ENCODE results near the gene MOB2. TPM values are rescaled to one million over a fixed set of nuclear protein-coding genes. Genes with fewer than 3 reads are reported as not detected.
"Not testable (repeated sequence)": the region's sequence is repeated elsewhere in the genome, so short reads cannot be mapped to it uniquely, and the experiment has no call there.

The MOB2 gene
- polyA plus RNA-seq, 4 donors, result 27.0 to 35.0 (median 29.1) TPM

- no peak for DNase-seq (ENCODE audit: low read depth in 4 of 4, low spot score in 3 of 4)
Observed at GRCh38 chr11:1428762-1429316, 57.7 kb downstream of the MOB2 start.

GRCh38 chr11:1425439-1425838 lies 61.1 kb downstream of the MOB2 start:
- DNase-seq (ENCODE audit: low read depth in 4 of 4, low spot score in 3 of 4), result no peak

- no peak for DNase-seq (ENCODE audit: low read depth in 4 of 4, low spot score in 3 of 4)
Observed at GRCh38 chr11:1425006-1425405, 61.6 kb downstream of the MOB2 start.

- DNase-seq (ENCODE audit: low read depth in 4 of 4, low spot score in 3 of 4), result not testable (repeated sequence)
Observed at GRCh38 chr11:1423406-1423805, 63.2 kb downstream of the MOB2 start.

- no peak for DNase-seq (ENCODE audit: low read depth in 4 of 4, low spot score in 3 of 4)
Observed at GRCh38 chr11:1422981-1423380, 63.6 kb downstream of the MOB2 start.

- no peak for DNase-seq (ENCODE audit: low read depth in 4 of 4, low spot score in 3 of 4)
Observed at GRCh38 chr11:1422481-1422880, 64.1 kb downstream of the MOB2 start.

GRCh38 chr11:1421291-1421690 lies 65.3 kb downstream of the MOB2 start:
- no peak for DNase-seq (ENCODE audit: low read depth in 4 of 4, low spot score in 3 of 4)

- DNase-seq (ENCODE audit: low read depth in 4 of 4, low spot score in 3 of 4), result no peak
Observed at GRCh38 chr11:1419811-1420210, 66.8 kb downstream of the MOB2 start.

Other genes with a start within 250 kb of the MOB2 start
- gene TOLLIP, start 177.1 kb downstream of the MOB2 start, polyA plus RNA-seq (ENCODE audit: insufficient read length in 4 of 4), result 10 to 100 TPM; 37.7 to 52.6 (median 40.7) TPM
- 1 to 10 TPM in 1 of 4 donors, under 1 TPM in 3; 0.26 to 1.1 (median 0.46) TPM for gene BRSK2, start 96.8 kb downstream of the MOB2 start, polyA plus RNA-seq (ENCODE audit: insufficient read length in 4 of 4)
- 1 to 10 TPM; 2.9 to 5.7 (median 4.3) TPM for gene DUSP8, start 85.5 kb upstream of the MOB2 start, polyA plus RNA-seq (ENCODE audit: insufficient read length in 4 of 4)
- gene KRTAP5-1, start 98.5 kb upstream of the MOB2 start, polyA plus RNA-seq (ENCODE audit: insufficient read length in 4 of 4), result under 1 TPM in 1 of 4 donors, not detected in 3; 0.36 TPM
- under 1 TPM in 2 of 4 donors, not detected in 2; 0.19 to 0.27 TPM for gene KRTAP5-2, start 111.5 kb upstream of the MOB2 start, polyA plus RNA-seq (ENCODE audit: insufficient read length in 4 of 4)
- gene KRTAP5-3, start 121.7 kb upstream of the MOB2 start, polyA plus RNA-seq (ENCODE audit: insufficient read length in 4 of 4), result not detected
- gene KRTAP5-4, start 135.4 kb upstream of the MOB2 start, polyA plus RNA-seq (ENCODE audit: insufficient read length in 4 of 4), result under 1 TPM in 1 of 4 donors, not detected in 3; 0.05 TPM
- not detected for gene KRTAP5-5, start 143.0 kb upstream of the MOB2 start, polyA plus RNA-seq (ENCODE audit: insufficient read length in 4 of 4)
- under 1 TPM in 1 of 4 donors, not detected in 3; 0.14 TPM for gene KRTAP5-6, start 210.4 kb upstream of the MOB2 start, polyA plus RNA-seq (ENCODE audit: insufficient read length in 4 of 4)